ENCODE measurements around the gene TUSC2. TPM values are rescaled to one million over a fixed set of nuclear protein-coding genes. Genes with fewer than 3 reads are reported as not detected.

TUSC2 gene
- total and polyA plus RNA-seq, 10 of the 15 experiments (the other 5 are each of a cell fraction or from before 2014, with no cell fraction given): 4.0 to 73.8 (median 34.3) TPM

- H3K9me3 ChIP-seq (replicated peaks; ENCODE audit: control insufficient read depth, insufficient read depth, low read length): no peaks in the 10 kb centered on the region
- FAIRE-seq (peak; percentile 89), ATAC-seq (peak; percentile 97), DNase-seq (ENCODE audit: low read depth, low spot score) (no peak)
- H3K36me3 ChIP-seq (ENCODE audit: control insufficient read depth in 2 of 2, insufficient read depth in 2 of 2, low read length in 1 of 2): no peaks in the 10 kb centered on the region
- peak overlapping the region; percentile 100 for H3K4me2 ChIP-seq (ENCODE audit: control insufficient read depth, insufficient read depth)
- peak overlapping the region; percentile 53; the same call in 1 of the 2 replicates for H3K9ac ChIP-seq (ENCODE audit: control insufficient read depth, insufficient read depth, low read length)
- ChIA-PET SMC1A (ENCODE audit: uncharacterized antibody, unreplicated experiment) (no interaction called here), CTCF (interaction anchor here (1.4 kb wide), 1 partner anchor 15 kb away, joined by 4 read pairs; the partner anchor contains the start of genes CYB561D2 and NPRL2), RAD21 (ENCODE audit: unreplicated experiment) (no interaction called here), POLR2A (interaction anchor here (0.6 to 1.1 kb wide), 3 partner anchors 9 to 16 kb away, joined by 3 read pairs; partner anchors contain the start of genes CYB561D2 and NPRL2)
- no peak for TF ChIP-seq MEF2B (IDR thresholded peaks at IDR 0.05; ENCODE audit: partially characterized antibody, poor library complexity, severe bottlenecking)
- no peak for TF ChIP-seq ZBTB33 (IDR thresholded peaks at IDR 0.05)
- no peak for TF ChIP-seq CREM (IDR thresholded peaks at IDR 0.05; ENCODE audit: low read depth)
- TF ChIP-seq POLR2A (IDR thresholded peaks at IDR 0.05; ENCODE audit: low read depth, low read length): peak; percentile 68
- peak; percentile 16; the same call in 1 of the 2 replicates for TF ChIP-seq CHD2 (IDR thresholded peaks at IDR 0.05; ENCODE audit: borderline replicate concordance, low read depth, low read length)
- TF ChIP-seq MLLT1 (IDR thresholded peaks at IDR 0.05): no peak
- H3K4me1 ChIP-seq (ENCODE audit: control insufficient read depth, insufficient read depth, low read length): peaks cover 5% of the 10 kb centered on the region; the same call in 1 of the 2 replicates
- no peaks in the 10 kb centered on the region; a peak in 2 of 4 replicates for H3K27me3 ChIP-seq (replicated peaks in 1 of 2; ENCODE audit: control insufficient read depth in 2 of 2, insufficient read depth in 2 of 2, low read length in 1 of 2)
- H4K20me1 ChIP-seq (ENCODE audit: control insufficient read depth, insufficient read depth): no peaks in the 10 kb centered on the region
- intact Hi-C loops (cut with micrococcal nuclease; ENCODE audit: unreplicated experiment): no loop called here
- 7% methylated on average over 48 of the region's 53 CpGs for WGBS (ENCODE audit: insufficient coverage, insufficient replicate concordance, low lambda C conversion rate, missing lambda C conversion rate)
- H3K79me2 ChIP-seq (ENCODE audit: control insufficient read depth, insufficient read depth, low read length): no peaks in the 10 kb centered on the region
- peak overlapping the region; percentile 70 for H3K4me3 ChIP-seq
- BruUV-seq (replicated peaks): no TSS peak
- in situ Hi-C loops (cut with MboI): no loop called here
- peak overlapping the region; percentile 89 for H2AFZ ChIP-seq (ENCODE audit: control insufficient read depth, low read depth, low read length)
- no peak overlapping the region for H3K27ac ChIP-seq (ENCODE audit: control insufficient read depth, insufficient read depth)
Measured at GRCh38 chr3:50365080-50365841, 37.2 kb upstream of the TUSC2 start.
